Progenitor cell of endocrine pancreas (in vitro differentiated cells): ENCODE measurements around the gene NHSL1. TPM values are rescaled to one million over a fixed set of nuclear protein-coding genes. Genes with fewer than 3 reads are reported as not detected.

Experiments
- DNase-seq: peaks from one replicate; pipeline ENCODE4 v3.0.0; 2021; ENCODE audit warnings: low spot score; ENCODE audit not compliant: unreplicated experiment
- H3K27ac Mint-ChIP-seq: 2 replicates; pipeline ENCODE4 v1.8.0; 2021; ENCODE audit warnings: mild to moderate bottlenecking, moderate library complexity, mixed read lengths
- H3K27me3 Mint-ChIP-seq: 2 replicates; pipeline ENCODE4 v1.8.0; 2021; ENCODE audit warnings: mixed read lengths
- H3K36me3 Mint-ChIP-seq: 2 replicates; pipeline ENCODE4 v1.8.0; 2022; ENCODE audit warnings: mixed read lengths; ENCODE audit not compliant: insufficient read depth
- H3K4me1 Mint-ChIP-seq: 2 replicates; pipeline ENCODE4 v1.8.0; 2021; ENCODE audit warnings: low read depth, mixed read lengths
- H3K4me3 Mint-ChIP-seq: 2 replicates; pipeline ENCODE4 v1.8.0; 2021; ENCODE audit warnings: low read depth, mild to moderate bottlenecking, moderate library complexity, mixed read lengths
- H3K9me3 Mint-ChIP-seq: 2 replicates; pipeline ENCODE4 v1.8.0; 2021; ENCODE audit warnings: low read depth, mixed read lengths
- CTCF ChIP-seq: fragments of 200-600 bp; sonication (generic); IDR thresholded peaks from one replicate; pipeline ENCODE4 v1.5.0; 2021; ENCODE audit warnings: antibody characterized with exemption, mild to moderate bottlenecking; ENCODE audit not compliant: unreplicated experiment
- total RNA-seq: library from RNA; stranded (reverse); gene quantifications from 2 replicates; pipeline ENCODE4 v1.2.1, GENCODE V29; 2021

The NHSL1 gene
- total RNA-seq, 1 donor from 2014 or later: 86.5 TPM

GRCh38 chr6:138502546-138502945 lies 3.3 kb upstream of the NHSL1 start:
- DNase-seq: no peak
- Mint-ChIP-seq H3K36me3 (no peaks in the 10 kb centered on the region), H3K4me3 (no peak overlapping the region), H3K4me1 (peaks cover 76% of the 10 kb centered on the region), H3K27me3 (no peaks in the 10 kb centered on the region), H3K27ac (no peak overlapping the region), H3K9me3 (no peaks in the 10 kb centered on the region)
- no peak for TF ChIP-seq CTCF

GRCh38 chr6:138500867-138501446 lies 1.7 kb upstream of the NHSL1 start:
- Mint-ChIP-seq H3K27ac (peak overlapping the region; percentile 82), H3K4me1 (peaks cover 74% of the 10 kb centered on the region), H3K36me3 (peaks cover 5% of the 10 kb centered on the region), H3K9me3 (no peaks in the 10 kb centered on the region), H3K4me3 (peak overlapping the region; percentile 25), H3K27me3 (no peaks in the 10 kb centered on the region)
- no peak for DNase-seq
- TF ChIP-seq CTCF: no peak

GRCh38 chr6:138500045-138500665 lies 861 bp upstream of the NHSL1 start:
- peak overlapping the region; percentile 45 for H3K4me3 Mint-ChIP-seq
- no peaks in the 10 kb centered on the region for H3K27me3 Mint-ChIP-seq
- TF ChIP-seq CTCF: no peak
- H3K9me3 Mint-ChIP-seq: no peaks in the 10 kb centered on the region
- no peak for DNase-seq
- peak overlapping the region; percentile 95 for H3K27ac Mint-ChIP-seq
- H3K36me3 Mint-ChIP-seq: peaks cover 9% of the 10 kb centered on the region
- H3K4me1 Mint-ChIP-seq: peaks cover 70% of the 10 kb centered on the region

GRCh38 chr6:138498629-138499302 lies 528 bp downstream of the NHSL1 start:
- H3K27me3 Mint-ChIP-seq: no peaks in the 10 kb centered on the region
- peak overlapping the region; percentile 95 for H3K27ac Mint-ChIP-seq
- peaks cover 59% of the 10 kb centered on the region for H3K4me1 Mint-ChIP-seq

More at GRCh38 chr6:138498629-138499302, 528 bp downstream of the NHSL1 start:
- H3K4me3 Mint-ChIP-seq: peak overlapping the region; percentile 53
- H3K9me3 Mint-ChIP-seq: no peaks in the 10 kb centered on the region
- peaks cover 13% of the 10 kb centered on the region for H3K36me3 Mint-ChIP-seq
- DNase-seq: no peak
- TF ChIP-seq CTCF: no peak
